Measurements from ENCODE around the gene ZNF865.

Gene ZNF865

GRCh38 chr19:55644842-55645511, 39.5 kb downstream of the ZNF865 start:
- no peak for DNase-seq (ENCODE audit: low read depth)

- no peak for DNase-seq (ENCODE audit: low read depth)
Measured at GRCh38 chr19:55645512-55645881, 40.0 kb downstream of the ZNF865 start.

- no peak for DNase-seq (ENCODE audit: low read depth)
Measured at GRCh38 chr19:55646889-55647731, 41.7 kb downstream of the ZNF865 start.

DNA sequence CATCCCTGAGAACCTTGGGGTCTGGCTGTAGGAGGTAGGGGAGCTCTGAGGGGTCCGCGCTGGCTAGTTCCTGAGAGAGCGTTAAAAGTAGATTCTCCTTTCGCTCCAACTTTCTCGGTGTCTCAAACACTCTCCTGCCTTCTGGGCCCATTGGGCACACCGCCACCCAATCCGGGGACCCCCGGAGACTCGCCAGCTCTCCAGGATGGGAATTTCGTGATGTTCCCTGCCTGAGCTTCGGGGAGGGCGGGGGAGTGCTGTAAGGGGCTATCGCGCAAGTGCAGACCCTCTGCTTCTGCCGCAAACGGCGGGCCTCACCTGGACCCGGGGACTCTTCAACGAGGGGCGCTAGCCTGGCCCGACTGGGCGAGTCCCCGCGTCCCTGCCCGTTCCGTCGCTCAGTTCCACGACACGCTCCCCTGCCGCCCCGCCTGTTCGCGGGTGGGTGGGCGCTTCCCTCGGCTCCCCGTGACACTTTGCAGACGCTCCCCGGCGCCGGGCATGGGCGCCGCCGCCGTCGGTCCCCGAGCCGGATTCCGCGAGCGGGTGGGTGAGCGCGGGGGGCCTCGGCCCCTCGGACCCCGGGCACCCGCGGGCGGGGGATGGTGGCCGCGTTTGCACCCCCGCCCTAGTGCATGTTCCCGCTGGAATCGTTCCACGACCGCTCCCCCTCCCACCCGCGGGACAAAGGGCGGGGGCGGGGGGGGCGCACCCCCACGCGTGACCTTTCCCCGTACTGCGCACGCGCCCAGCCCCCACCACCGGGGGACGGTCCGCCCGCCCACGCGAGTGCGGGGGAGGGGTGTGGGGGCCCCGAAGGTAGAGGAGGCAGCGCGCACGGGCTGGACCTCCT, 42.5 kb downstream of the ZNF865 start, which contains the start of gene CCDC106:
TSS of gene CCDC106 (plus strand) at position 481 of the 853 bp plus-strand sequence. CDS start 835 bp downstream, outside the sequence.
- peak; percentile 38 for DNase-seq (ENCODE audit: low read depth)

- DNase-seq (ENCODE audit: low read depth), result no peak
Measured at GRCh38 chr19:55648585-55649267, 43.3 kb downstream of the ZNF865 start.

GRCh38 chr19:55649268-55650125, 44.0 kb downstream of the ZNF865 start:
- DNase-seq (ENCODE audit: low read depth), result no peak

- no peak for DNase-seq (ENCODE audit: low read depth)
Measured at GRCh38 chr19:55650126-55650557, 44.7 kb downstream of the ZNF865 start.

DNA sequence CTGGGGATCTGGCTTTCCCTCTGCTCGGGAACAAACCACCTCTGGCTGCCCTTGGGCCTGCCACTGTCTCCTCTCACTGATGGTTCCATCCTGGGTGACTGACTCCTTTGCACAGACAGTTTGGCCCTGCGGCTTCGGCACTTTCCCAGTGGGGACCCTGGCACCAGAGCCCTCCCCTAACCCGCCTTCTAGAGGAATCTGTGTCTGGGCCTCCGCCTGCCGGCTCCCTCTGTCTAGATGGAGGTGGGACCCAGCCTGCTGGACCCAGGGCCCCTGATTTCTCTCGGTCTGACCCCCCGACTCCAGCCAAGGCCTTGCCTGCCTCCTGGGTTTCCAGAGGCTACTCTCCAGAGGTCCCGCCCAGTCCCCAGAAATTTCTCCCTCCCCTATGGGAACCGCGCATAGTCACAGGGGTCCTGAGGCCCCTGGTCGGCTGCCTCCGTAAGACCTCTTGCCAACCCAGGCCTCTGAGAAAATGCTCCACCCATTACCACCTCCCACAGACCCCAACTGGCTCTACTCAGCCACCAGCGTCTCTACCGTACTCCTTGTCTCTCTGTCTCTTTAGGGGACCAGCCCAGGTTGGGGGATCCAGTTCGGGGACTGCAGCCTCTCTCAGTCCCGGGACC, 45.3 kb downstream of the ZNF865 start:
- DNase-seq (ENCODE audit: low read depth), result no peak

DNA sequence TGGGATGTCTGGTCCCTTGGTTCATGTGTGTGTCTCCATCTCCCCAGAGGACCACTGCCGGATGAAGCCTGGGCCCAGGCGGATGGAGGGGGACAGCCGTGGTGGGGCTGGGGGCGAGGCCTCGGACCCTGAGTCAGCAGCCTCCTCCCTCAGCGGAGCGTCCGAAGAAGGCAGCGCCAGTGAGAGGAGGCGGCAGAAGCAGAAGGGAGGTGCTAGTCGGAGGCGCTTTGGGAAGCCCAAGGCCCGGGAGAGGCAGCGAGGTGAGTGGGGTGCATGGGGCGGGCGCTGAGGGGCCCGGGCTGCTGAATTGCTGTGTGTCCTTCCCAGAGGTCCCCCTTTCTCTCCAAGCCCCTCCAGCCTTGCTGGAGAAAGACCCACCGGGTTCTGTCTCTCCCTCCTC, 45.8 kb downstream of the ZNF865 start:
- DNase-seq (ENCODE audit: low read depth), result no peak

DNA sequence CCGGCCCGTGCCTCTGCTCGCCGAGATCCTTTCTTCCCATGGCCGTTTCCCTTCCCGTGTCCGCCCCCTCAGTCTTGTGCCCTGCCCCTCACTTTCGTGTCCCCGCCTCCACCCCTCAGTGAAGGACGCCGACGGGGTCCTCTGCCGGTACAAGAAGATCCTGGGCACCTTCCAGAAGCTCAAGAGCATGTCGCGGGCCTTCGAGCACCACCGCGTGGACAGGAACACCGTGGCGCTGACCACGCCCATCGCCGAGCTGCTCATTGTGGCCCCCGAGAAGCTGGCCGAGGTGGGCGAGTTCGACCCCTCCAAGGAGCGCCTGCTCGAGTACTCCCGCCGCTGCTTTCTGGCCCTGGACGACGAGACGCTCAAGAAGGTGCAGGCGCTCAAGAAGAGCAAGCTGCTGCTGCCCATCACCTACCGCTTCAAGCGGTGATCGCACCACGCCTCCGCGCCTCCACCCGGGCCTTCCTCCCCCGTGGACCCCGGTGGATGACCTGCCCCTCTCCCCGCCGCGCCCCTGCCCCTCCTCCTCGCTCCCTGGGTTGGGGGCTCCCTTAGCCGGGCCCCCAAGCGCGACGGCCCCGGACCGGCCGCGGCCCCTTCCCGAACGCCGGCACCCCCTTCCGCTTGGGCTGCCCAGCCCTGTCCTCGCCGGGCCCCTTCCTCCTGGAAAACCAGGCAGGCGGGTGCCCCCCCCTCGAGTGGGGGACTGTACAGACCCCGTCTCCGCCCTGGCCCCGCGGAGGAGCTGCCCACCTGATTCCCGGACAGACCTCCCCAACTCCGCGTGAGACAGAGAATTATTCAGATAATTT, 47.1 kb downstream of the ZNF865 start:
- no peak for DNase-seq (ENCODE audit: low read depth)

GRCh38 chr19:55653651-55654322, 48.3 kb downstream of the ZNF865 start:
- DNase-seq (ENCODE audit: low read depth), result peak; percentile 99

GRCh38 chr19:55654323-55654867, 48.9 kb downstream of the ZNF865 start:
- DNase-seq (ENCODE audit: low read depth), result peak; percentile 94

DNA sequence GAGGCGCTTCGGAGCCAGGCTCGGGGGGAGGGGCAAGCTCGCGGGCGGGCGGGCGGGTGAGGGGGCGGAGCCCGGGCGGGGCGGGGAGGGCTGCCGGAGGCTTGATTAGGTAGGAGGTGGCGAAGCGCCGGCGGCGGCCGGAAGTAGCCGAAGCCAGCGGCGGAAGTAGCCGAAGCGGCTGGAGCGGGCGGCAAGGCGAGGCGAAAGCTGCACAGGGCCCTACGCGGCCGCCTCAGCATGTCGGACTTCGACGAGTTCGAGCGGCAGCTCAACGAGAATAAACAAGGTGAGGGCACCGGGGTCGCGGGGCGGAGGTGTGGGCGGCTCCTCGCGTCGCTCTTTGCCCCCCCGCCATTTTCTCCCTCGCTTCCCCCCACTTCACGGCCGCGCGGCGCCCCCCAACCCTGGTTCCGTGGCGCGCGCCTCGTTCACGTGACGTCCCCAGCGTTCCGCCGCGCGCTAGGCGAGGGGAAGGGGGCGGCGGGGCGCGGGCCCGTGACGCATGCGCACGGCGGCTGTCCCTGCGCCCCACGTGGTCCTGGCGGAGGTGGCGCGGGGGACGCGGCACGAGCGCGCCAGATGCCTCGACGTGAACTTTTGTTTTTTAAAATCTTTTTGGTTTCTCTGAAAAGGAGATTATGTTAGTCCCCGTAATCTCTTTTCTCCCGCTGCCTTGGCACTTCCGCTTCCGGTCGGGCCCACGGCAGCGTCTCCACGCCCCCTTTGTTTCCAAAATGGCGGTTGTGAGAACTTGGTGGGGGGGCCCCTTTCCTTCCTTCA, 49.6 kb downstream of the ZNF865 start, which contains the start of gene U2AF2:
TSS of gene U2AF2 (plus strand) at position 168 of the 780 bp plus-strand sequence. CDS start at position 238, 70 bp downstream.
- DNase-seq (ENCODE audit: low read depth), result peak; percentile 93

GRCh38 chr19:55655648-55656040, 50.2 kb downstream of the ZNF865 start:
- DNase-seq (ENCODE audit: low read depth), result no peak

GRCh38 chr19:55656552-55656951, 51.1 kb downstream of the ZNF865 start:
- DNase-seq (ENCODE audit: low read depth), result no peak

- DNase-seq (ENCODE audit: low read depth), result no peak
Measured at GRCh38 chr19:55656988-55657747, 51.7 kb downstream of the ZNF865 start.
